Ureter (tissue), 1 donor: ENCODE data around the gene KCNK5. TPM values are rescaled to one million over a fixed set of nuclear protein-coding genes. Genes with fewer than 3 reads are reported as not detected.

Experiments used
- DNase-seq: peaks from one replicate; pipeline ENCODE4 v3.0.0-alpha.2; 2020; ENCODE audit warnings: low spot score
- total RNA-seq: library from RNA; stranded (reverse); gene quantifications from one replicate; pipeline ENCODE4 v1.2.4, GENCODE V29; 2023
- donor health status: DM: yes; HTN: yes; CAD: no.

KCNK5 gene
- total RNA-seq, 1 donor from 2014 or later: 9.8 TPM

DNA sequence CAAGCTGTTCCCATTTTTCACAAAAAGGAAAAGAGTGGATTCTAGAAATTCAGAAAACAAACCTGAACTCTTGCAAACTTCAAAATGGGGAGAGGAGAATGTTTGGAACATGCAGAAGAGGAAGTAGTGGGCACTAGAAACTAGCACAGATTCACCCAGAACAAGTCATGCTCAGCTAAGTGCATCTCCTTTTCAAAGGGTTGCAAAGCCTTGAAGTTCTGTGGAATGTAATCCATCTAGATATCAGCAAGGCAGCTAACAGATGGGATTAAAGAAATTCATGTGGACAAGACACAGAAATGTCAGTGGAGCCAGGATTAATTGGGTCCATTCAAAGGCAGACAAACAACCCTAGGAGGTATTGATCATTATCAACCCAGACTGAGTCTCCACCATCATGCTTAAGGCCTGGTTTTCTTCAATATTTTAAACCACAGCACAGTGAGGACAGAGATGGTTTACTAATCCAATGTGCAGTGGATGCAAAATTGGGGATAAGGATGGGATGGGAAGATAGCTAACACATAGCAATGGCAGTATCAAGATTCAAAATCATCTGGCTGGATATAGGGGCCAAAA is 31.3 kb downstream of the KCNK5 start:
- no peak for DNase-seq

DNA sequence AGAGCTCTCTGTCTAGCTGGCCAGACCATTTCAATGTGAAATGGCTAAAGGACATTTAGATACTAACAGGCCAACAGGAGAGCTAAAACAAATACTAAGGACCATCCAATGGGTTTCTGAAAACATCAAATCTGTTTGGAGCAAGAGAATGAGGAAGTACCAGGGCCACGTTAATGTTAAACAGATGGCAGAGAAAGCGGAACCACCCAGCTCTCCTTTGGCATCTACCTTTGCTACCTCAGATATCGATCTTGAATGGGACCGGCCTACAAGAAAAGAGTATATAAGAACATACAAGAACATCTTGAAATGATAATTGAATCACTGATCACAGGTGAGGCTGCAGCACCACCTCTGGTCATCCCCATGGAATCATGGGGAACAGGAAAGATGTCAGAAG is 31.8 kb downstream of the KCNK5 start:
- no peak for DNase-seq

DNA sequence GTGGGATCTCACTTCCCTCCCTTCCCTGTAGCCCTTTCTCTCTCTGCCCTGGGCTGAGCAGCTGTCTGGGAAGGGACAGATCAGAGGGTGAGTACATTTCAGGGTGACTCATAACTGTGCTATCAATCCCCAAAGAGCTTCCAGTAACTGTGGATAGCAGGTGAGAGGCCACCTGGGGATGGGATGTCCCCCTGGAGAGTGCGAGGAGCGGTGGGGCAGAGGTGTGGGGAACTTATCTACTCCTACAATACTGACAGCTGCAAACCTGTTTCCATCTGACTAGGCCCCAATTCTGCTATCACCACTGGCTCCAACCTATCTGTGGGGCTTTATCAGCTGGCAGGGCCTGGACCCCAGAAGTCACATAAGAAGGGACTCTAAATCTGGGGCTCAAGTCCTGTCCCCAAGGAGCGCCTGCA is 32.6 kb downstream of the KCNK5 start:
- no peak for DNase-seq

GRCh38 chr6:39195792-39196385 is 33.4 kb downstream of the KCNK5 start:
- no peak for DNase-seq

- no peak for DNase-seq
Observed at GRCh38 chr6:39194466-39194865, 34.8 kb downstream of the KCNK5 start.

DNA sequence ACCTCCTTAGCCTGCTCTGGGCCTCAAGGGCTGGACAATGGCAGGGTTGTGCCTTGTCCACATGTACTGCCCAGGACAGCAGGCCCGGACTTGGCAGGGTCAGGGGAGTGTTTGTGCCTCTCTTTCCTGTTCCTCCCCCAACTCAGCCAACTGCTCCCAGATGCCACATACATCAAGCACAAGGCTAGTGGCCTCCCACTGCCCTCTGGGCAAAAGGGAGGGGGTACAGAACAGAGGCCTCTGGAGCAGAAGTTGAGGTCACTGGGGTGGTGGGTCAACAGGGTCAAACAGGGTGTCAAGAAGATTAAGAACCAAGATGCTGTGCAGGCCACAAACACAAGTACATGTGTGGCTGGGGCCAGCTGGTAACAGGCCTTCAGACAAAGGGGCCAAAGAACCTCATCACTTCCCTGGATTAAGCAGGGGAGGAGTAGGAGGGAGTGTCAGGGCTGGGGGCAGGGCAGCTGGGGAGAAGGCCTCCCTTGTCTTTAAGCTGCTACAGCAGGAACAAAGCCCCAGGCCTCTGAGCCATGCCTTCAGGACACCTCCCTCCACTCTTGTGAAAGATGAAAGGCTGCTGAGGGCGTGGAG is 36.0 kb downstream of the KCNK5 start:
- no peak for DNase-seq

GRCh38 chr6:39192736-39193135 is 36.5 kb downstream of the KCNK5 start:
- DNase-seq: no peak

DNA sequence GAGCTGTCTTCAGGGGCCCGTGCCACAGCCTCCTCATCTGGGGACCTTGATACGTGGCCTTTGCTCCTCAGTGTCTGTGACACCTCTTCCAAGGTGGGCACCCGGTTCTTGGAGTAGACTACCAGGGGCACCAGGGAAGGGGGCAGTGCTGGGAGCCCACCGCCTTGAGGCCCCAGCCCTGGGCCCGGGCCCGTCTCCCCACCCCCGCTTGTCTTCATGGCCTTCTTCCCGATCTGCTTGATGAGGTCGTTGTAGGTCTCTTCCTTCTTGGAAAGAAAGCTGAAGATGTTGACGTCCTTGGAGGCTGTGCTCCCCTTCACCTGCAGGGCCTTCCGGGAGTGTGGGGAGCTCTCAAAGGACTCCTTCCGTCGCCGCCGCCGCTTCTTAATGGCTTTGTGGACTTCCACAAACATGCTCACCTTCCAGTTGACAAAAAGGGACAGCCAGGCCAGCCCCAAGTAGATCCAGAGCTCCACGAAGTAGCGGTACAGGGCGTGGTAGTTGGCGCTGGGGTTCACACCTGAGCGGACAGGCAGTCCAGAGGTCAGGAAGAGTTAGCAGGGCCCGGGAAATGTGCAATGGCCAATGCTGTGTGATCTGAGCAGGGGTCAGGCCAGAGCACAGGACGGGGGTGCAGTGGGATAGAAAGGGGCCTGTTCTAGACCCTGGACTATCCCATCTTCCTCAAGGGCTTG is 37.9 kb downstream of the KCNK5 start:
- no peak for DNase-seq

DNA sequence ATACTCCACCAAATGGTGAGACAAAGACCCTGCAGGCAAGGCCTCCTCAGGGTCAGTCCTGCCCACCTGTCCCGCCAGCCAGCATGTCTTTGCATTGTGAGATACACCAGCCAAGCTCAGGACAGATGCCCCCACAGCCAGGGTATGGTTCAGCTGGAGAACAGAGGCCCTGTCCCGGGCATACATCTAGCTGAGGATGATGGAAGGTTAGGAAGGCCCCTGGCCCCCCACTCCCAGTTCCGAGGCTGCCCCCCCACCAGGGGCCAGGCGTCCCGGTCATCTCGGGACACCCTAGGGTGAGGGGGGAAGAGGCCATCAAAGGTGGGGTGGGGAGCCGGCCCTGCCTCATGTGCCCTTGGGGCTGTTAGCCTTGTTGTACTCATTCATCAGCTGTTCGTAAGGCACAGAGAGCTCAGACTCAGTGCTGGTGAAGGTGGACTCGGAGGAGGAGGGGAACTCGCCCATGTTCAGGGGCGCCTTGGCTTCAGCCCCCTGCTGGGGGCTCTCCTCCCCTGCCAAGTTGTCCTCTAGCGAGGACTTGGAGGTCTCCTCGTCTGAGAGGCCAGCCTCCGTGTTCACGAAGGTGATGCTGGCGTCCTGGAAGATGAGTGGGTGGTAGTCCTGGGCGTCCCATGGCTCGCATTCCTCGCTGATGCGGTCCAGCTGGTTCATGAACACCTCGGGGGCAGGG is 38.6 kb downstream of the KCNK5 start:
- no peak for DNase-seq

- no peak for DNase-seq
Observed at GRCh38 chr6:39189915-39190544, 39.2 kb downstream of the KCNK5 start.

- no peak for DNase-seq
Observed at GRCh38 chr6:39189131-39189530, 40.1 kb downstream of the KCNK5 start.

GRCh38 chr6:39188571-39188970 is 40.7 kb downstream of the KCNK5 start:
- no peak for DNase-seq

DNA sequence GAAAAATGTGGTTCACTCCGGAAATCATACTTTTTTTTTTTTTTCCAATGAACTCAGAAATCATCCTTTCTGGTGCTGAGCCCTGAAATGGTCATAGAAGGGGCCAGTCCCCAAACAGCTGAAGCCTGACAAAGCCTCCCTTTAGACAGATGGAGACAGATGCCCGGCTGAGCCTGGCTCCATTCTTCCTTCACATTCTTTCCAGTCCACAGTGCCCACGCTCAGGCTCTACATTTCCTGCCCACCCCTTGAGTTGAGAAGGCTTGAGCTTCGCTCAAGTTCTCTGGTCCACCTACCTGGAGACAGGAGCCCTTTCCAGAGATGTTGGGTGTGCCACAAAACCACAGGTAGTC is 41.2 kb downstream of the KCNK5 start:
- no peak for DNase-seq

DNA sequence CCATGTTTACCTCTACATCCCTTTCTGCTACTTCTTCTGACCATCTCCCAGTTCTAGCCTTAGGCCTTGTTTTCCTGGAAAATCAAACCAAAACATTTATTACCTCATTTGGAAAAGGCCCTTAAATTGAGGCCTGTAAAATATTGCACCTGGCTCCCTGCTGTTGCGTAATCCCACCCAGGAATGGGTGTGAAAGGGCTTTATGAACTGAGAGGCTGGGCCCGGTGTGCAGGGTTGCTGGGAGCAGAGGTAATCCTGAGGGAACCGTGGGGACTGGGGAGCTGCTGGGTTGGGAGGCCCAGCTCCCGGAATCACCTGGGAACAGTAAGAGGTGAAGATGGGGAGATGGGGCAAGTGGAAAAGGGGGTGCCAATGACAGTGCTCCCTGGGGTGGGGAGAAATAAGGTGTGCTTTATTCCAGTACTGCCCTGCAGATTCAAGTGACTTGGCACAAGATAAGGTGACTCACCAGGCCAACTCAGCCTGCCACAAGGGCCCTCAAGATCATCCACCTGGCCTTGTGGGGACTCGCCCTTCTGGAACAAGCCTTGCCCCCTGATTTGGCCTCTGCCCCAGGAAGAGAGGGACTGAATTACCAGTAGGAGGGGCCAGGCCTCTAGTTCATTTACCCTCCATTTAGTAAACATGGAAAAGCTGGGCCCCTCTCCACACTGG is 44.2 kb downstream of the KCNK5 start:
- DNase-seq: no peak

DNA sequence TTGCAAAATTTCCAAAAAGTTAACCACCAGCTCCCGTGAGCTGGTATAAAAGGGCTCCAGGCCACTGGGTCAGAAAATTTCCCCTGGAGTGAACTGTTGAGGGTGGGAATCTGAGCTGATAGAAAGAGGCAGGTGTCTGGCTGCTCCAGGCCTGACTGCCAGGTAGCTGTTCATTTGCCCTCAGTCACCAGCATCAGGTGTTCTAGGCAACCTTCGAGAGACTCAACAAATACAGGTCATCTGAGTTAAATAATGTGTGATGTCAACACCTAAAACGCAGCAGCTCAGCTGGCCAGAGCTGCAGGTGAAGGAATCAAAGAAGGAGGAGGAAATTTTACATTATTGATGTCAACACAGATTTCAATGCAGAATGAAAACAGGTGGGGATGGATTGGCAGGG is 46.7 kb downstream of the KCNK5 start:
- DNase-seq: no peak

DNA sequence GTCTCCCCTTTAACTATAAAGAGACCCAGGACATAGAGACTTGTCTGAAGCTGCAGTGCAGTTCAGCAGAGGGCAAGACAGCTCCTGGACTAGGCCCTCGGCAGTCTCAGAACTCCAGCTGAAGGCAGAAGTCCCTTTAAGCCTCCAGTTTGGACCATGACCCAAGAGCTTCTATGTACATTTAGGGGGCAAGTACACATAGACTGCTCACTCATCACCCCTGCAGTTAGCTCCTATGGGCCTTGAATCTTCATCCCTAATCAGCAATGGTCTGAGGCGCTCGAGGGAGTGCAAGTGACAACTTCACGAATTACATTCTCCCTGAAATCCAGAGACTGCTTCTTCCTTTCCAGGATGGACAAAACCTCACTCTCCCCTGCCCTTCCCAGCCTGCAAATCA is 47.4 kb downstream of the KCNK5 start:
- DNase-seq: no peak

DNA sequence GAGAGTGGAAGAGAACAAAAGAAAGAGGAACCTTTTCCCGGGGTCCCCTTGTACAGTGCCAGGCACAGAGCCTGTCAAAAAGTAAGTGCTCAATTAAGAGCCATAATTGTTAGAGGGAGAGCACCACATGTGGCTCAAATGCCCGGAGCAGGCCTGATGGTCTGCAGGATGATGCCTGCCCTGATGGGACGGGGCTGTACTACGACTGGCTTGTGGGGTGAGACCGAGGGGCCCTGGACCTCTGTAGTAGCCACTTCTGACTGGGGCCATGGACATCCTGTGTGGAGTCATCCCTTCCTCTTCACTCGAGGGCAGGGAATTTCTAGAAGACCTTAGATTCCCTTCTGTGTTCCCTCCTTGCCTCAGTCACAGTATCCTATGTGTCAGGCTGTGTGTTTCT is 47.9 kb downstream of the KCNK5 start:
- DNase-seq: no peak

DNA sequence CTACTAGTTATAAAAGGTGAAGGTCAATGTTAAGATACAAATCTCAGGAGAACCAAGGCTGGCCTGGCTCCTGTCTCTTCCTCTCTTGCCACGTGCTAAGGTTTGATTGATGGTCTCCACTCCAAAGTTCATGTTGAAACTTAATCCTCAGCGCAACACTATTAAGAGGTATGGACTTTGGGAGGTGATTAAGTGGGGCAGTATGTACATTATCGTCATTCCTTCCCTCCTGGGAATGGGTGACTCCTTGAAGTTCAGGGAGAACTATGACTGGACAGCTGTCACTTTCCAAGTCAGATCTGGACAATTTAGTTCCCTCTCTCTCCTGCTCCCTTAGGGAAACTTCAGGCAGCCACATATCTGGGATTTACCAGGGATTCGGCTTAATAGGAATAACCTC is 50.5 kb downstream of the KCNK5 start:
- no peak for DNase-seq

DNA sequence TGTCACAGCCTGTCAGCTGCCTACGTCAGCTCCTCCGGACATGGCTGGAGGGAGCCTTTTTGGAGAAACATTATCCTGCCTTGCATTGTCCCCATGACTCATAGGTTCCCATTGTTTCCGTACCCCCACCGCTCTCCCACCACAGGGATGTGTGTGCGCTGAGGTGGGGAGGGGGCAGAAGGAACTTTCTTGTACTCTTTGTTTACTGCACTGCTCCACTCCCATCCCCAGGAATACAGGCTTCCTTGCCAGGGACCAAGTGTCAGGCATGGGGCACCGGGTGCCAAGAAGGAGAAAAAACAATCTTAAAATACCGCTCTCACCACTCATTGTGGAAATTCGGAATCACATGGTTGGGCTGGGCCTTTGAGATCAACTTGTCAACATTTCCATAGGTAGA is 51.0 kb downstream of the KCNK5 start:
- DNase-seq: no peak

DNA sequence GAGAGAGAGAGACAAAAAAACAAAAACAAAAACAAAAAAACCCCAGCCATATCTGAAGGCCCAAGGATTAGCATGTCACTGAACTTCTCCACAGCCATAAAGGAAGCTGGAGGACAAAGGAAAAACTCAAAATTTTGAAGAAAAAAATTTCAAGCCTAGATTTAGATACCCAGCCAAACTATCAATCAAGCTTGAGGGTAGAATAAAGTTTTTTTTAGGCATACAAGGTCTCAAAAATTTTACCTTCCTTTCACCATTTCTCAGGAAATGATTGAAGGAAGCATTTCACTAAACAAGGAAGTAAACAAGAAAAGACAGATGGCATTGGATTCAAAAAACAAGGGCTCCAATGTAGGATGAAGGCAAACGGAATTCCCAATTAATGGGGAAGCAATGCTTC is 52.1 kb downstream of the KCNK5 start:
- no peak for DNase-seq

GRCh38 chr6:39173270-39173669 is 56.0 kb downstream of the KCNK5 start:
- no peak for DNase-seq

DNA sequence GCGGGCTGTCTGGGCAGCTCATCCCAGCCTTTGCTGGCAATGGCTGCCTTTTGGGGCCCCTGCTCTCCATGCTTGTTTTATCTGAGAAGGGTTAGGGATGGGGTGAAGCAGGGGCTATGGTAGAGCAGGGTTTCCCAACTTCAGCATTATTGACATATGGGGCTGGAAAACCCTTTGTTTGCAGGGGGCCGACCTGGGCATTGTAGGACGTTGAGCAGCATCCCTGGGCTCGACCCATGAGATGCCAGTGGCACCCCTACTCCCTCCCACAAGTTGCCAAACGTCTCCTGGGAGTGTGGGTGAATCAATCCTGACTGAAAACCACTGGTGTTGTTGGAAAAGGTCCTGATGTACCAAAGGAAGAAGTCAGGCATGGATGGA is 56.9 kb downstream of the KCNK5 start:
- no peak for DNase-seq
